ENCODE data around the gene SPIRE2.

Gene SPIRE2

GRCh38 chr16:89915303-89916232 is 87.3 kb downstream of the SPIRE2 start:
- no peak for DNase-seq (ENCODE audit: low spot score)

- peak; percentile 89 for DNase-seq (ENCODE audit: low spot score)
Observed at GRCh38 chr16:89917773-89918452, 89.6 kb downstream of the SPIRE2 start.

GRCh38 chr16:89918453-89919347 is 90.4 kb downstream of the SPIRE2 start, which contains the start of gene MC1R:
MC1R (plus strand) TSS chr16:89918862; CDS start chr16:89919259, 397 bp downstream.
- peak; percentile 64 for DNase-seq (ENCODE audit: low spot score)

- no peak for DNase-seq (ENCODE audit: low spot score)
Observed at GRCh38 chr16:89919535-89920406, 91.5 kb downstream of the SPIRE2 start.

- DNase-seq (ENCODE audit: low spot score): no peak
Observed at GRCh38 chr16:89920723-89921122, 92.4 kb downstream of the SPIRE2 start.
